Trophoblast cell (in vitro differentiated cells and primary cell): ENCODE results near the gene KRT14.
"Not testable (repeated sequence)": the region's sequence is repeated elsewhere in the genome, so short reads cannot be mapped to it uniquely, and the experiment has no call there.

Experiments
- DNase-seq, 2 donors: peaks; one replicate each; pipeline ENCODE4 v3.0.0-alpha.2; 2016
- H2AFZ ChIP-seq: 2 replicates; pipeline ENCODE4 v1.6.1; 2013; ENCODE audit warnings: low read length, moderate library complexity, mild to moderate bottlenecking; ENCODE audit not compliant: insufficient read depth, poor library complexity
- H2AK5ac ChIP-seq: 2 replicates; pipeline ENCODE4 v1.6.1; 2013; ENCODE audit warnings: mild to moderate bottlenecking, low read length
- H2BK120ac ChIP-seq: 2 replicates; pipeline ENCODE4 v1.6.1; 2013; ENCODE audit warnings: low read length, mild to moderate bottlenecking, moderate library complexity; ENCODE audit not compliant: insufficient read depth, poor library complexity
- H2BK12ac ChIP-seq: 2 replicates; pipeline ENCODE4 v1.6.1; 2013; ENCODE audit warnings: mild to moderate bottlenecking, low read length, moderate library complexity
- H2BK5ac ChIP-seq: 2 replicates; pipeline ENCODE4 v1.6.1; 2013; ENCODE audit warnings: low read length, low read depth, moderate library complexity, mild to moderate bottlenecking; ENCODE audit not compliant: poor library complexity
- H3K14ac ChIP-seq: 2 replicates; pipeline ENCODE4 v1.6.1; 2013; ENCODE audit warnings: mild to moderate bottlenecking, low read length
- H3K18ac ChIP-seq: 2 replicates; pipeline ENCODE4 v1.6.1; 2013; ENCODE audit warnings: mild to moderate bottlenecking, low read length
- H3K23ac ChIP-seq: 2 replicates; pipeline ENCODE4 v1.6.1; 2013; ENCODE audit warnings: low read length
- H3K27ac ChIP-seq: 2 replicates; pipeline ENCODE4 v1.5.1; 2013; ENCODE audit warnings: low read depth, mild to moderate bottlenecking, inconsistent platforms, low read length, moderate library complexity
- H3K27me3 ChIP-seq: 2 replicates; pipeline ENCODE4 v1.6.1; 2013; ENCODE audit warnings: inconsistent platforms, mild to moderate bottlenecking, low read length, moderate library complexity; ENCODE audit not compliant: insufficient read depth
- H3K36me3 ChIP-seq, 2 experiments: 1 replicate in 1 of 2; 2 replicates in 1 of 2; pipeline ENCODE4 v1.6.1; 2013; ENCODE audit warnings: low read length in 2 of 2, mild to moderate bottlenecking in 2 of 2, moderate library complexity in 1 of 2; ENCODE audit not compliant: insufficient read depth in 2 of 2, control insufficient read depth in 1 of 2
- H3K4ac ChIP-seq: 2 replicates; pipeline ENCODE4 v1.6.1; 2013; ENCODE audit warnings: low read depth, mild to moderate bottlenecking, low read length, moderate library complexity
- H3K4me1 ChIP-seq, 2 experiments: 1 replicate in 1 of 2; 2 replicates in 1 of 2; pipeline ENCODE4 v1.6.1; 2013; ENCODE audit warnings: low read length in 2 of 2, mild to moderate bottlenecking in 2 of 2, moderate library complexity in 1 of 2; ENCODE audit not compliant: insufficient read depth in 2 of 2, control insufficient read depth in 1 of 2
- H3K4me2 ChIP-seq: 2 replicates; pipeline ENCODE4 v1.6.1; 2013; ENCODE audit warnings: inconsistent platforms, mild to moderate bottlenecking, low read length, moderate library complexity
- H3K4me3 ChIP-seq: 2 replicates; pipeline ENCODE4 v1.5.1; 2013; ENCODE audit warnings: mild to moderate bottlenecking, low read depth, low read length, inconsistent platforms
- H3K79me1 ChIP-seq: one replicate; pipeline ENCODE4 v1.6.1; 2013; ENCODE audit warnings: low read length
- H3K79me2 ChIP-seq: 2 replicates; pipeline ENCODE4 v1.6.1; 2013; ENCODE audit warnings: low read length, mild to moderate bottlenecking; ENCODE audit not compliant: control insufficient read depth, insufficient read depth, poor library complexity
- H3K9ac ChIP-seq: 2 replicates; pipeline ENCODE4 v1.6.1; 2013; ENCODE audit warnings: mild to moderate bottlenecking, low read length
- H3K9me3 ChIP-seq: 2 replicates; pipeline ENCODE4 v1.6.1; 2013; ENCODE audit warnings: low read depth, mild to moderate bottlenecking, control low read depth, inconsistent platforms, low read length; ENCODE audit not compliant: insufficient read depth
- H4K12ac ChIP-seq: 2 replicates; pipeline ENCODE4 v1.6.1; 2013; ENCODE audit warnings: low read depth, mild to moderate bottlenecking, low read length, moderate library complexity
- H4K8ac ChIP-seq: 2 replicates; pipeline ENCODE4 v1.6.1; 2013; ENCODE audit warnings: low read depth, mild to moderate bottlenecking, low read length, moderate library complexity
- H4K91ac ChIP-seq: one replicate; pipeline ENCODE4 v1.6.1; 2013; ENCODE audit warnings: low read depth, mild to moderate bottlenecking, low read length, moderate library complexity
- WGBS: extraction: QIAGEN DNeasy Blood & Tissue Kit; methylation state at CpG from one replicate; pipeline ENCODE4 v1.1.7; 2013; ENCODE audit warnings: missing lambda C conversion rate; ENCODE audit not compliant: insufficient read length, insufficient coverage; ENCODE audit errors: extremely low coverage; 5-methylcytosine and 5-hydroxymethylcytosine counted together

Gene KRT14

DNA sequence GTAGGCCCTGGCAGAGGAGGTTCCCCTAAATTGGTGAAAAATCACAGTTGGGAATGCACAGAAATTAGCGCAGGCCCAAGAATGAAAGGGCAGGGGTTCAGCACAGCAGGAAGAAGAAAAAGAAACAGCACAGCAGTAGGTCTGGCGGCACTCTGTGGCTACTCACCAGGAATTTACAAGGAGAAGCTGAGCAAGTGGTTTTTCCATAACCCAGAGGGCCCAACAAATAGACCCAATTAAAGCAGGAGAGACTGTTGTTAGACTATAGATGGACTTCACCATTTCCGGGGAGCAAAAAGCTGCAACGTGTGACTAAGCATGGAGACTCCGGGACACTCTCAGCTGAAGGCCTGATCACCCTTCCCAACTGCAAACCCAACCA is 40.2 kb upstream of the KRT14 start:
- not testable (repeated sequence) for H2BK12ac ChIP-seq
- WGBS: no CpG with 5 or more reads among the region's 5 CpGs

DNA sequence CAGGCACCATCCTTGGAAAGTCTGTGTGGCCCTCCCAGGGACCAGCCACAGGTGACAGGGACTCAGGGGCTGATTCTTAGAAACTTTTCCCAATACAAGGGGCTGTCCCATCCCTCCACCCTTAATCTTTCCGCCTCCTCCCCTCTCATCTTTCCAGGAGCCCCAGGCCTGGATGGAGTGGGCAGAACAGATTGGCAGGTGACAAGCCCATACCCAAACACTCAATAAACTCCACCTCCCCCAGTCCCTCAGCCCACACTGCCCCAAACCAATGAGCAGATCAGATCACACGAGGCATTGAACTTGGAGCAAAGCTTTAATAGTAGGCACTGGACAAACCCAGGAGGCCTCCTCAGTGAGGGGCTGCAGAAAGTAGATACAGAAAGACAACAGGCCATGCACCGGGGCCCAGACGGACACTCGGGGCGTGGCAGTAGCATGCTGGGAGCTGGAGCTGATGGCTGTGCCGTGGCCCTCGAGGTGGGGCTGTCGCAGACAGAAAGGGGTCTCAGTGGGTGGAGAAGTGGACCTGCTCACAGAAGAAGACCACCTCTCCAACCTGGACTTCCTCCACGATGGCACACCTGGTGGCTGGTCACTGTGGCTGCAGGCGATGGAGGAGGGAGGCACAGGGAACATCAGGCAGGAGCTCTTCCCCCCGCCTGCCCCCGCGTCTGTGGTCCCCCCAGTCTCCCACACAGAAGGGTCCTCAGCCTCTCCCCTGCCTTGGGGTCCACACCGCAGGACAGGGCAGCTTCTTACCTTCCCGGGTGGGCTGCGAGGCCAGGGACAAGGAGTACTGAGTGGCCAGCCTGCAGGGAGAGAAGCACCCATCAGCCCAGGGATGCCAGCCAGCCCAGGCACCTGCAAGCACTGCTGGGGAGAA is 39.6 kb upstream of the KRT14 start:
- DNase-seq, H3K18ac ChIP-seq, H2BK12ac ChIP-seq, H3K79me2 ChIP-seq, H3K4me3 ChIP-seq, H2BK120ac ChIP-seq, H3K27ac ChIP-seq, H3K9me3 ChIP-seq, H2BK5ac ChIP-seq, H3K23ac ChIP-seq, H3K9ac ChIP-seq, H3K4ac ChIP-seq, H3K14ac ChIP-seq, H2AK5ac ChIP-seq, H2AFZ ChIP-seq, H3K27me3 ChIP-seq, H3K36me3 ChIP-seq, H4K12ac ChIP-seq, H3K4me2 ChIP-seq, H4K8ac ChIP-seq: not testable (repeated sequence)
- Histone ChIP-seq H3K4me1 (peaks cover 10 to 18% of the 10 kb centered on the region in 2 experiments), H4K91ac (peak overlapping the region; percentile 8), H3K79me1 (peaks cover 15% of the 10 kb centered on the region)
- WGBS: no CpG with 5 or more reads among the region's 17 CpGs

More for the DNA sequence above, 40.2 kb upstream of the KRT14 start:
- not testable (repeated sequence) for DNase-seq, H3K14ac ChIP-seq, H2BK120ac ChIP-seq, H2AFZ ChIP-seq, H3K27me3 ChIP-seq, H4K91ac ChIP-seq, H3K27ac ChIP-seq, H4K12ac ChIP-seq, H3K36me3 ChIP-seq, H3K4ac ChIP-seq, H2AK5ac ChIP-seq, H2BK5ac ChIP-seq, H3K9me3 ChIP-seq, H3K4me2 ChIP-seq, H4K8ac ChIP-seq, H3K9ac ChIP-seq, H3K18ac ChIP-seq, H3K23ac ChIP-seq, H3K79me2 ChIP-seq, H3K4me3 ChIP-seq
- H3K4me1 ChIP-seq: peaks cover 10 to 18% of the 10 kb centered on the region in 2 experiments
- peaks cover 12% of the 10 kb centered on the region for H3K79me1 ChIP-seq

GRCh38 chr17:41625602-41626001 is 38.9 kb upstream of the KRT14 start:
- Histone ChIP-seq H2BK12ac (peak overlapping the region; percentile 15), H4K91ac (peak overlapping the region; percentile 8), H4K12ac (no peak overlapping the region), H3K27ac (no peak overlapping the region), H3K14ac (no peak overlapping the region), H2AFZ (no peak overlapping the region), H3K27me3 (no peaks in the 10 kb centered on the region), H3K4me3 (no peak overlapping the region), H3K4me2 (no peak overlapping the region), H3K9ac (no peak overlapping the region), H3K4ac (no peak overlapping the region), H2BK120ac (no peak overlapping the region), H2BK5ac (no peak overlapping the region), H3K9me3 (no peaks in the 10 kb centered on the region), H3K23ac (no peak overlapping the region), H3K36me3 (no peaks in the 10 kb centered on the region), H3K4me1 (peaks cover 15 to 20% of the 10 kb centered on the region in 2 experiments), H4K8ac (peak overlapping the region; percentile 14), H3K79me2 (peaks cover 4% of the 10 kb centered on the region), H3K18ac (no peak overlapping the region), H3K79me1 (peaks cover 16% of the 10 kb centered on the region), H2AK5ac (no peak overlapping the region)
- DNase-seq: peak in 1 of 2 donors; percentile 39
- no CpG with 5 or more reads among the region's 16 CpGs for WGBS

GRCh38 chr17:41624208-41625101 is 37.8 kb upstream of the KRT14 start, which contains the start of gene KRT17:
KRT17 (minus strand) TSS chr17:41624575; CDS start chr17:41624509, 66 bp downstream.
- Histone ChIP-seq H3K9me3 (no peaks in the 10 kb centered on the region), H3K79me2 (peaks cover 4% of the 10 kb centered on the region), H2BK12ac (peak within 1 kb of the TSS; percentile 5), H3K14ac (no peak within 1 kb of the TSS), H3K27ac (no peak within 1 kb of the TSS), H4K8ac (peak within 1 kb of the TSS; percentile 5), H3K18ac (peak within 1 kb of the TSS; percentile 16), H2AFZ (no peak within 1 kb of the TSS), H3K79me1 (peaks cover 17% of the 10 kb centered on the region), H4K91ac (peak within 1 kb of the TSS; percentile 81), H3K27me3 (no peaks in the 10 kb centered on the region), H2BK120ac (peak within 1 kb of the TSS; percentile 59), H2AK5ac (peak within 1 kb of the TSS; percentile 42), H3K4me2 (no peak within 1 kb of the TSS), H2BK5ac (peak within 1 kb of the TSS; percentile 34), H4K12ac (no peak within 1 kb of the TSS), H3K4me1 (peaks cover 19 to 27% of the 10 kb centered on the region in 2 experiments), H3K36me3 (no peaks in the 10 kb centered on the region), H3K4me3 (no peak within 1 kb of the TSS), H3K9ac (no peak within 1 kb of the TSS), H3K4ac (no peak within 1 kb of the TSS), H3K23ac (no peak within 1 kb of the TSS)
- no CpG with 5 or more reads among the region's 33 CpGs for WGBS
- DNase-seq: peak; percentile 92 to 93
